CD14-positive monocyte (primary cell): Measurements from ENCODE around the gene RARS2. TPM values are rescaled to one million over a fixed set of nuclear protein-coding genes. Genes with fewer than 3 reads are reported as not detected.
A peak's percentile ranks its signal among the peaks of the same experiment; 100 is the strongest.

Experiments
- DNase-seq, 3 donors: peaks; one replicate each; pipeline ENCODE4 v3.0.0-alpha.2; 2011 to 2022
- H2AFZ ChIP-seq: 2 replicates; pipeline ENCODE4 v1.6.0; 2012; ENCODE audit warnings: mild to moderate bottlenecking, low read depth, low read length, inconsistent platforms; ENCODE audit not compliant: insufficient read depth, poor library complexity, severe bottlenecking
- H3K27ac ChIP-seq, 2 donors: 1 replicate in 1 of 2; 2 replicates in 1 of 2; pipeline ENCODE4 v1.5.1; 2012 to 2013; ENCODE audit warnings: low read length in 2 of 2, control low read depth in 1 of 2, inconsistent platforms in 1 of 2, low read depth in 1 of 2, mild to moderate bottlenecking in 1 of 2
- H3K27me3 ChIP-seq, 2 donors: one replicate each; pipeline versions ENCODE4 v1.6.0 to v1.6.1; 2011 to 2013; ENCODE audit warnings: low read length in 2 of 2; ENCODE audit not compliant: control insufficient read depth in 2 of 2, insufficient read depth in 2 of 2
- H3K36me3 ChIP-seq, 2 donors: replicated peaks in 1 of 2; 1 replicate in 1 of 2; 2 replicates in 1 of 2; pipeline versions ENCODE4 v1.5.1 to v1.6.1; 2012 to 2013; ENCODE audit warnings: low read length in 2 of 2, control low read depth in 1 of 2, inconsistent platforms in 1 of 2, mild to moderate bottlenecking in 1 of 2; ENCODE audit not compliant: insufficient read depth in 2 of 2, control insufficient read depth in 1 of 2
- H3K4me1 ChIP-seq, 2 donors: 1 replicate in 1 of 2; 2 replicates in 1 of 2; pipeline versions ENCODE4 v1.5.1 to v1.6.1; 2012 to 2013; ENCODE audit warnings: low read length in 2 of 2, control low read depth in 1 of 2, inconsistent platforms in 1 of 2, mild to moderate bottlenecking in 1 of 2, moderate library complexity in 1 of 2; ENCODE audit not compliant: insufficient read depth in 2 of 2, control insufficient read depth in 1 of 2
- H3K4me2 ChIP-seq: replicated peaks from 2 replicates; pipeline ENCODE3; 2012; ENCODE audit warnings: low read length, moderate library complexity, mild to moderate bottlenecking; ENCODE audit not compliant: poor library complexity, severe bottlenecking; ENCODE audit errors: extremely low read depth
- H3K4me3 ChIP-seq, 3 experiments: fragments of 200-600 bp in 1 of 3; sonication (generic) in 1 of 3; replicated peaks in 1 of 3; 1 replicate in 2 of 3; 2 replicates in 1 of 3; pipeline ENCODE4 v1.5.1; 2011 to 2013; ENCODE audit warnings: low read length in 3 of 3, mild to moderate bottlenecking in 3 of 3, control low read depth in 2 of 3, low read depth in 2 of 3, inconsistent platforms in 1 of 3, moderate library complexity in 1 of 3
- H3K79me2 ChIP-seq: 2 replicates; pipeline ENCODE4 v1.6.0; 2012; ENCODE audit warnings: mild to moderate bottlenecking, control low read depth, inconsistent platforms, low read length, moderate library complexity; ENCODE audit not compliant: insufficient read depth
- H3K9ac ChIP-seq: 2 replicates; pipeline ENCODE4 v1.6.0; 2017; ENCODE audit warnings: low read length, mild to moderate bottlenecking; ENCODE audit not compliant: insufficient read depth, poor library complexity, severe bottlenecking
- H3K9me3 ChIP-seq, 2 donors: replicated peaks in 1 of 2; 1 replicate in 1 of 2; 2 replicates in 1 of 2; pipeline versions ENCODE4 v1.5.1 to v1.6.1; 2012 to 2013; ENCODE audit warnings: low read length in 2 of 2, control low read depth in 1 of 2; ENCODE audit not compliant: control insufficient read depth in 1 of 2, insufficient read depth in 1 of 2
- H4K20me1 ChIP-seq: 2 replicates; pipeline ENCODE4 v1.6.0; 2012; ENCODE audit warnings: mild to moderate bottlenecking, low read length, control low read depth, moderate library complexity; ENCODE audit not compliant: insufficient read depth
- H3K27ac Mint-ChIP-seq, 7 donors: one replicate each; pipeline ENCODE4 v1.8.0; 2020; ENCODE audit warnings: mild to moderate bottlenecking in 7 of 7, mixed read lengths in 7 of 7, moderate library complexity in 6 of 7, inconsistent platforms in 2 of 7
- H3K27me3 Mint-ChIP-seq, 3 donors: one replicate each; pipeline ENCODE4 v1.8.0; 2021 to 2022; ENCODE audit warnings: low read depth in 3 of 3, mild to moderate bottlenecking in 3 of 3, mixed read lengths in 3 of 3, moderate library complexity in 3 of 3, inconsistent platforms in 1 of 3
- H3K36me3 Mint-ChIP-seq, 2 donors: one replicate each; pipeline ENCODE4 v1.8.0; 2020; ENCODE audit warnings: mixed read lengths in 2 of 2, inconsistent platforms in 1 of 2, mild to moderate bottlenecking in 1 of 2
- H3K4me1 Mint-ChIP-seq: one replicate; pipeline ENCODE4 v1.8.0; 2020; ENCODE audit warnings: mild to moderate bottlenecking, mixed read lengths
- H3K4me3 Mint-ChIP-seq, 2 donors: one replicate each; pipeline ENCODE4 v1.8.0; 2020; ENCODE audit warnings: mild to moderate bottlenecking in 2 of 2, mixed read lengths in 2 of 2, moderate library complexity in 1 of 2
- H3K9me3 Mint-ChIP-seq, 7 donors: one replicate each; pipeline ENCODE4 v1.8.0; 2020 to 2022; ENCODE audit warnings: mixed read lengths in 7 of 7, mild to moderate bottlenecking in 6 of 7, moderate library complexity in 6 of 7, inconsistent platforms in 2 of 7
- CTCF ChIP-seq: fragments of 200-600 bp; IDR thresholded peaks from one replicate; pipeline ENCODE4 v1.8.0; 2022; ENCODE audit warnings: antibody characterized with exemption, mild to moderate bottlenecking
- WGBS: methylation state at CpG from one replicate; pipeline ENCODE4 v1.1.5; 2013; ENCODE audit warnings: missing lambda C conversion rate; ENCODE audit not compliant: insufficient coverage; 5-methylcytosine and 5-hydroxymethylcytosine counted together
- intact Hi-C, 2 donors: fragments of 100-400 bp; cut with micrococcal nuclease; formaldehyde crosslinking; loops; one replicate each; pipeline versions ENCODE4 v1.15.0 to v1.15.1; 2023
- polyA plus RNA-seq, 3 donors: library from polyadenylated mRNA; depleted of rRNA in 1 of 3; unstranded in 2 of 3; stranded (reverse) in 1 of 3; fragments of 300-500 nt in 2 of 3; fragments of >200 nt in 1 of 3; fragmentation: Illumina TruSeq in 2 of 3; gene quantifications; 1 replicate in 2 of 3; 2 replicates in 1 of 3; pipeline ENCODE4 v1.2.3, GENCODE V29; 2012 to 2021

Gene RARS2
- polyA plus RNA-seq, 3 donors = 8.6 to 33.0 (median 27.3) TPM

- Histone ChIP-seq H3K4me2 (peak overlapping the region; percentile 31), H2AFZ (no peak overlapping the region), H3K36me3 (peaks cover 9 to 14% of the 10 kb centered on the region in 2 donors), H3K4me1 (peaks cover 3 to 11% of the 10 kb centered on the region in 2 donors), H4K20me1 (no peaks in the 10 kb centered on the region), H3K79me2 (no peaks in the 10 kb centered on the region), H3K9me3 (no peaks in the 10 kb centered on the region), H3K27ac (peak overlapping the region in 1 of 2 donors; percentile 63), H3K27me3 (no peaks in the 10 kb centered on the region), H3K9ac (no peak overlapping the region), H3K4me3 (peak overlapping the region in 1 of 3 experiments; percentile 31)
- no CpG with 5 or more reads among the region's 1 CpG for WGBS
- no peak for TF ChIP-seq CTCF
- Mint-ChIP-seq H3K4me3 (peak overlapping the region in 1 of 2 donors; percentile 42), H3K36me3 (peaks cover 12 to 20% of the 10 kb centered on the region in 2 donors), H3K9me3 (no peaks in the 10 kb centered on the region), H3K4me1 (peaks cover 12% of the 10 kb centered on the region), H3K27me3 (no peaks in the 10 kb centered on the region), H3K27ac (peak overlapping the region; percentile 61 to 90 (median 83))
- peak; percentile 8 to 61 (median 54) for DNase-seq
- intact Hi-C loops = no loop called here
These were observed 10.8 kb upstream of the RARS2 start for GRCh38 chr6:87600576-87600975.

GRCh38 chr6:87590990-87591389 is 1.2 kb upstream of the RARS2 start:
- DNase-seq = no peak
- Histone ChIP-seq H3K36me3 (peaks cover 8 to 32% of the 10 kb centered on the region in 2 donors), H3K4me3 (peak overlapping the region in 1 of 3 experiments; percentile 98), H3K9me3 (no peaks in the 10 kb centered on the region), H3K4me1 (peaks cover 23 to 34% of the 10 kb centered on the region in 2 donors), H3K27ac (no peak overlapping the region), H4K20me1 (peaks cover 12% of the 10 kb centered on the region), H3K27me3 (no peaks in the 10 kb centered on the region), H3K79me2 (peaks cover 65% of the 10 kb centered on the region), H3K4me2 (peak overlapping the region; percentile 78), H3K9ac (peak overlapping the region; percentile 89), H2AFZ (no peak overlapping the region)
- WGBS = no CpG with 5 or more reads among the region's 4 CpGs
- no peaks in the 10 kb centered on the region for H3K9me3 Mint-ChIP-seq
- no peak overlapping the region for H3K27ac Mint-ChIP-seq
- peaks cover 6 to 18% of the 10 kb centered on the region in 2 donors for H3K36me3 Mint-ChIP-seq
- TF ChIP-seq CTCF = no peak
- no peaks in the 10 kb centered on the region for H3K27me3 Mint-ChIP-seq
- peaks cover 34% of the 10 kb centered on the region for H3K4me1 Mint-ChIP-seq
- intact Hi-C loops = loop anchor here in 1 of 2 donors (10.0 kb wide), 1 partner anchor 104 kb away; no protein-coding TSS in a partner anchor
- peak overlapping the region; percentile 91 to 98 for H3K4me3 Mint-ChIP-seq
